Measurements from ENCODE around the gene ADD1.

Gene ADD1

GRCh38 chr4:2843263-2843940 lies at the start of gene ADD1:
Gene ADD1, plus strand, starts transcription at chr4:2843844. Its CDS starts 32,072 bp downstream, at chr4:2875916.
- DNase-seq (ENCODE audit: low read depth): peak; percentile 86

- DNase-seq (ENCODE audit: low read depth): no peak
Observed at GRCh38 chr4:2794486-2795299, 49.0 kb upstream of the ADD1 start.

GRCh38 chr4:2795300-2795892 lies 48.2 kb upstream of the ADD1 start:
- DNase-seq (ENCODE audit: low read depth): no peak

GRCh38 chr4:2795893-2796848 lies 47.5 kb upstream of the ADD1 start:
- no peak for DNase-seq (ENCODE audit: low read depth)

- no peak for DNase-seq (ENCODE audit: low read depth)
Observed at GRCh38 chr4:2796849-2797544, 46.6 kb upstream of the ADD1 start.

- DNase-seq (ENCODE audit: low read depth): no peak
Observed at GRCh38 chr4:2797545-2798305, 45.9 kb upstream of the ADD1 start.

- no peak for DNase-seq (ENCODE audit: low read depth)
Observed at GRCh38 chr4:2798399-2799223, 45.0 kb upstream of the ADD1 start.

GRCh38 chr4:2799224-2799911 lies 44.3 kb upstream of the ADD1 start:
- no peak for DNase-seq (ENCODE audit: low read depth)

GRCh38 chr4:2799971-2800690 lies 43.5 kb upstream of the ADD1 start:
- no peak for DNase-seq (ENCODE audit: low read depth)

GRCh38 chr4:2800691-2801596 lies 42.7 kb upstream of the ADD1 start:
- no peak for DNase-seq (ENCODE audit: low read depth)

- no peak for DNase-seq (ENCODE audit: low read depth)
Observed at GRCh38 chr4:2802618-2803531, 40.8 kb upstream of the ADD1 start.

- no peak for DNase-seq (ENCODE audit: low read depth)
Observed at GRCh38 chr4:2803624-2804448, 39.8 kb upstream of the ADD1 start.

GRCh38 chr4:2804449-2804972 lies 39.1 kb upstream of the ADD1 start:
- no peak for DNase-seq (ENCODE audit: low read depth)

GRCh38 chr4:2804973-2805501 lies 38.6 kb upstream of the ADD1 start:
- no peak for DNase-seq (ENCODE audit: low read depth)
